Natural killer cell (primary cell): ENCODE data around the gene CDK16. TPM values are rescaled to one million over a fixed set of nuclear protein-coding genes. Genes with fewer than 3 reads are reported as not detected.
A peak's percentile ranks its signal among the peaks of the same experiment; 100 is the strongest.

Source experiments
- ATAC-seq, 3 donors: fragments of 150-1000 bp in 2 of 3; fragments of 200-7000 bp in 1 of 3; cut with Tn5 transposase; 1 replicate in 1 of 3; 2 replicates in 2 of 3; pipeline ENCODE4 v1.10.0; 2021; ENCODE audit warnings: mild to moderate bottlenecking in 2 of 3, moderate library complexity in 2 of 3
- DNase-seq, 2 donors: peaks; one replicate each; pipeline versions ENCODE4 v3.0.0 to v3.0.0-alpha.2; 2013 to 2021; ENCODE audit warnings: mixed read lengths in 1 of 2
- H3K27ac ChIP-seq: one replicate; pipeline ENCODE4 v1.5.1; 2013; ENCODE audit warnings: mild to moderate bottlenecking, low read length
- H3K27me3 ChIP-seq: one replicate; pipeline ENCODE4 v1.6.1; 2013; ENCODE audit warnings: low read length; ENCODE audit not compliant: control insufficient read depth, insufficient read depth
- H3K36me3 ChIP-seq: one replicate; pipeline ENCODE4 v1.6.1; 2013; ENCODE audit warnings: low read length; ENCODE audit not compliant: control insufficient read depth, insufficient read depth
- H3K4me1 ChIP-seq: one replicate; pipeline ENCODE4 v1.6.1; 2013; ENCODE audit warnings: low read length; ENCODE audit not compliant: control insufficient read depth, insufficient read depth
- H3K4me3 ChIP-seq: one replicate; pipeline ENCODE4 v1.5.1; 2013; ENCODE audit warnings: low read length
- H3K9me3 ChIP-seq: one replicate; pipeline ENCODE4 v1.6.1; 2013; ENCODE audit warnings: low read length; ENCODE audit not compliant: control insufficient read depth, insufficient read depth
- H3K27ac Mint-ChIP-seq, 2 donors: one replicate each; pipeline ENCODE4 v1.8.0; 2022; ENCODE audit warnings: mild to moderate bottlenecking in 2 of 2, mixed read lengths in 2 of 2, moderate library complexity in 1 of 2
- H3K27me3 Mint-ChIP-seq, 2 donors: one replicate each; pipeline ENCODE4 v1.8.0; 2022; ENCODE audit warnings: low read depth in 2 of 2, mixed read lengths in 2 of 2
- H3K36me3 Mint-ChIP-seq: one replicate; pipeline ENCODE4 v1.8.0; 2022; ENCODE audit warnings: mixed read lengths
- H3K4me1 Mint-ChIP-seq, 2 donors: one replicate each; pipeline ENCODE4 v1.8.0; 2022; ENCODE audit warnings: mixed read lengths in 2 of 2
- H3K4me3 Mint-ChIP-seq: one replicate; pipeline ENCODE4 v1.8.0; 2022; ENCODE audit warnings: mild to moderate bottlenecking, moderate library complexity, mixed read lengths
- H3K9me3 Mint-ChIP-seq, 2 donors: one replicate each; pipeline ENCODE4 v1.8.0; 2022; ENCODE audit warnings: mixed read lengths in 2 of 2
- CTCF ChIP-seq: fragments of 200-600 bp; IDR thresholded peaks from one replicate; pipeline ENCODE4 v1.8.0; 2022; ENCODE audit warnings: antibody characterized with exemption
- WGBS: methylation state at CpG from one replicate; pipeline ENCODE4 v1.1.7; 2013; ENCODE audit warnings: missing lambda C conversion rate; ENCODE audit not compliant: insufficient coverage; 5-methylcytosine and 5-hydroxymethylcytosine counted together
- intact Hi-C: fragments of 100-400 bp; cut with micrococcal nuclease; formaldehyde crosslinking; loops from one replicate; pipeline ENCODE4 v1.14.2; 2022
- total RNA-seq, 4 donors: library from RNA; stranded (reverse); fragments of 120-200 nt in 1 of 4; gene quantifications; one replicate each; pipeline versions ENCODE4 v1.2.3 to v1.2.4, GENCODE V29; 2013 to 2022

Gene CDK16
- total RNA-seq, 3 donors from 2014 or later (not counting 1 experiment from before 2014, with no cell fraction given): 112 to 140 (median 126) TPM

GRCh38 chrX:47172971-47173792, 45.3 kb upstream of the CDK16 start:
- intact Hi-C loops: no loop called here
- peaks cover 58% of the 10 kb centered on the region for H3K36me3 ChIP-seq

GRCh38 chrX:47174376-47174775, 44.1 kb upstream of the CDK16 start:
- Histone ChIP-seq H3K27ac (no peak overlapping the region), H3K9me3 (no peaks in the 10 kb centered on the region), H3K27me3 (no peaks in the 10 kb centered on the region), H3K36me3 (peaks cover 60% of the 10 kb centered on the region), H3K4me1 (no peaks in the 10 kb centered on the region), H3K4me3 (no peak overlapping the region)
- 100% methylated on average over 12 of the region's 12 CpGs for WGBS
- Mint-ChIP-seq H3K36me3 (no peaks in the 10 kb centered on the region), H3K4me1 (peaks cover 0 to 11% of the 10 kb centered on the region in 2 donors), H3K4me3 (no peak overlapping the region), H3K27me3 (no peaks in the 10 kb centered on the region), H3K27ac (no peak overlapping the region), H3K9me3 (no peaks in the 10 kb centered on the region)
- TF ChIP-seq CTCF: no peak
- intact Hi-C loops: no loop called here
- DNase-seq (no peak), ATAC-seq (no peak)

More at GRCh38 chrX:47172971-47173792, 45.3 kb upstream of the CDK16 start:
- Mint-ChIP-seq H3K4me1 (peaks cover 0 to 18% of the 10 kb centered on the region in 2 donors), H3K9me3 (no peaks in the 10 kb centered on the region), H3K4me3 (no peak overlapping the region), H3K27ac (peak overlapping the region in 1 of 2 donors; percentile 59), H3K27me3 (no peaks in the 10 kb centered on the region), H3K36me3 (no peaks in the 10 kb centered on the region)
- Histone ChIP-seq H3K4me1 (no peaks in the 10 kb centered on the region), H3K27ac (no peak overlapping the region), H3K9me3 (no peaks in the 10 kb centered on the region), H3K4me3 (no peak overlapping the region), H3K27me3 (no peaks in the 10 kb centered on the region)
- DNase-seq: no peak
- ATAC-seq: no peak
- no peak for TF ChIP-seq CTCF
- 97% methylated on average over 16 of the region's 18 CpGs for WGBS

- Histone ChIP-seq H3K4me3 (no peak overlapping the region), H3K27me3 (no peaks in the 10 kb centered on the region), H3K9me3 (no peaks in the 10 kb centered on the region), H3K36me3 (peaks cover 58% of the 10 kb centered on the region), H3K27ac (no peak overlapping the region), H3K4me1 (no peaks in the 10 kb centered on the region)
- no peak for ATAC-seq
- Mint-ChIP-seq H3K36me3 (no peaks in the 10 kb centered on the region), H3K27me3 (no peaks in the 10 kb centered on the region), H3K4me3 (no peak overlapping the region), H3K4me1 (peaks cover 0 to 11% of the 10 kb centered on the region in 2 donors), H3K27ac (no peak overlapping the region), H3K9me3 (no peaks in the 10 kb centered on the region)
- TF ChIP-seq CTCF: no peak
- intact Hi-C loops: no loop called here
- DNase-seq: no peak
- 95% methylated on average over 23 of the region's 23 CpGs for WGBS
These were observed 43.5 kb upstream of the CDK16 start for GRCh38 chrX:47174846-47175587.
